HG03039 (cell line): Measurements from ENCODE around the gene SLFN11.
"Not testable (repeated sequence)": the region's sequence is repeated elsewhere in the genome, so short reads cannot be mapped to it uniquely, and the experiment has no call there.

ENCODE experiments used
- ATAC-seq: cut with Tn5 transposase; IDR thresholded peaks from one replicate; pipeline ENCODE4 v1.9.1; 2021; ENCODE audit warnings: mild to moderate bottlenecking, moderate library complexity; ENCODE audit not compliant: unreplicated experiment

Gene SLFN11

GRCh38 chr17:35309345-35309744 is 64.1 kb downstream of the SLFN11 start:
- not testable (repeated sequence) for ATAC-seq
